Measurements from ENCODE around the gene YTHDC1.
A peak's percentile ranks its signal among the peaks of the same experiment; 100 is the strongest.

Gene YTHDC1

DNA sequence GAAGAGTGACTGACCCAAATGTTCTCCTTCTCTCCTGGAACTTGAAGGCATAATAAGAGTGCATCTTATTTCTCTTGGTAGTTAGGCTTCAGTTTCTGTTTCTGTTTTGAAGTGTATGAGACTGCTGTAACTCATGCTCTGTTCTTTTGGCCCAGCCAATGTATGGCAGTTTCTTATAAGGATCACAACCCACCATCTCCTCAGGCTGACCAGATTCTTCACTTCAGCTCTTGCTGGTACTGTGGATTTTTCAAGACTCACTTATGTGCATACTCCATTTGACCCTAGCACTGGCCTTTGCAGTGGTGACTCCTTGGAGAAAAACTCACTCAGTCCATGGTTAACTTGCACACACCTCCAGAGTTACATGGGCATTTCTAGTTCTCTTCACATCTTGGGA, 9.6 kb upstream of the YTHDC1 start:
- H3K4me3 ChIP-seq (ENCODE audit: extremely low read depth, insufficient read depth, low read length, poor library complexity, severe bottlenecking), result no peak overlapping the region
- H3K4me1 ChIP-seq (ENCODE audit: control insufficient read depth, insufficient read depth, low read length, poor library complexity, severe bottlenecking), result no peaks in the 10 kb centered on the region
- H3K27ac ChIP-seq (ENCODE audit: low read depth, low read length, severe bottlenecking), result no peak overlapping the region
- H3K36me3 ChIP-seq (ENCODE audit: control insufficient read depth, insufficient read depth, low read length), result no peaks in the 10 kb centered on the region
- H3K9me3 ChIP-seq (ENCODE audit: control insufficient read depth, low read length), result no peaks in the 10 kb centered on the region

DNA sequence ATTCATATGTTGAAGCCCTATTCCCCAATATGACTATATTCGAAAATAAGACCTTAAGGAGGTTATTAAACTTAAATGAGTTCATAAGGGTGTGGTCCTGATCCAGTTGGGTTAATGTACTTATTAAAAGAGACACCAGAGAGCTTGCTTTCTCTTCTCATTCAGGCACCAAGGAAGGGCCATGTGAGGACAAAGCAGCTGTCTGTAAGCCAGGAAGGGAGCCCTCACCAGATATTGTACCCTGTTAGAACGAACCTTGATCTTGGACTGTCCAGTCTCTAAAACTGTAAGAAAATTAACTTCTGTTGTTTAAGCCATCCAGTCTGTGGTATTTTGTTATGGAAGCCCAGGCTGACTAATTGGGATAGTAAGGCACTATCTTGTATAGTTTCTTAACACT, 9.1 kb upstream of the YTHDC1 start:
- Histone ChIP-seq H3K4me1 (ENCODE audit: control insufficient read depth, insufficient read depth, low read length, poor library complexity, severe bottlenecking) (no peaks in the 10 kb centered on the region), H3K9me3 (ENCODE audit: control insufficient read depth, low read length) (no peaks in the 10 kb centered on the region), H3K27ac (ENCODE audit: low read depth, low read length, severe bottlenecking) (no peak overlapping the region), H3K4me3 (ENCODE audit: extremely low read depth, insufficient read depth, low read length, poor library complexity, severe bottlenecking) (no peak overlapping the region), H3K36me3 (ENCODE audit: control insufficient read depth, insufficient read depth, low read length) (no peaks in the 10 kb centered on the region)
- WGBS, 2 experiments (ENCODE audit: insufficient coverage in 2 of 2), result 75% methylated on average over 1 of the region's 2 CpGs; no CpG with 5 or more reads in 1 of the 2 experiments

DNA sequence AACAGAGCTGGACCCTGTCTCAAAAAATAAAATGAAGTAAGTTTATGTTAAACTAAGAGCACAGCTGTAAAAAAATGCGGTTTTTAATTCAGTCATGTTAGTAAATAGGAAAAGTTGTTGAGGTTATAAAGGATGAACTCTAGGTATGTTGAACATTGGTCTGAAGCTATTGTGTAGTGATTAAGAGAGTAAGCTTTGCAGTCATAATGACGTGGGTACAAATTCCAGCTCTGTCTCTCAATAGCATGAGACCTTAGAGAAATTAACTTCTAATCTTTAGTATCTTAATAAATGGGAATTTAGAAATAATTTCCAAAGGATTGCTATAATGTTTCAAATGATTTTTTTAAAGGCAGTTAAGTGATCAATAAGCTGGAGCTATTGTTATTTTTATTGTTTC, 2.9 kb upstream of the YTHDC1 start:
- 71 to 84% methylated on average over 1 of the region's 2 CpGs for WGBS, 2 experiments (ENCODE audit: insufficient coverage in 2 of 2)
- H3K27ac ChIP-seq (ENCODE audit: low read depth, low read length, severe bottlenecking), result no peak overlapping the region
- H3K4me1 ChIP-seq (ENCODE audit: control insufficient read depth, insufficient read depth, low read length, poor library complexity, severe bottlenecking), result no peaks in the 10 kb centered on the region
- peaks cover 3% of the 10 kb centered on the region for H3K9me3 ChIP-seq (ENCODE audit: control insufficient read depth, low read length)
- no peak overlapping the region for H3K4me3 ChIP-seq (ENCODE audit: extremely low read depth, insufficient read depth, low read length, poor library complexity, severe bottlenecking)
- H3K36me3 ChIP-seq (ENCODE audit: control insufficient read depth, insufficient read depth, low read length), result no peaks in the 10 kb centered on the region

DNA sequence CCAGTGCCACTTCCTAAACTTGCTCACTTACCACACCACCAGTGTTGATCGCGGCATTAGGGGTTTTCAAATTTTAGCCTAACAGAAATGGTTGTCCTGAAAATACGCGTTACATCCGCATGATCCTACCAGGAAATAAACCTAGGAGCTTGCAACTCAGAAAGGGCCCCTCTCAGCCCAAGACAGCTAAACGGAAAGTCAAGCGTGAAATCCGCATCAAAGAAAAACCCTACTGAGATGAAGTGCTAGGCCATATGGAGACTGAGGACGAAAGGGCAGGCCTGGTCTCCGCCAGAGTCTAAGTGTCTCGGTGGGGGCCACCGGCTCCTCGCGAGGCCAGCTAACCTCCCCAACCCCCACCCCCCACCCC, 626 bp downstream of the YTHDC1 start:
- Histone ChIP-seq H3K36me3 (ENCODE audit: control insufficient read depth, insufficient read depth, low read length) (peaks cover 18% of the 10 kb centered on the region), H3K4me3 (ENCODE audit: extremely low read depth, insufficient read depth, low read length, poor library complexity, severe bottlenecking) (peak overlapping the region; percentile 87), H3K9me3 (ENCODE audit: control insufficient read depth, low read length) (peaks cover 3% of the 10 kb centered on the region), H3K27ac (ENCODE audit: low read depth, low read length, severe bottlenecking) (peak overlapping the region; percentile 98), H3K4me1 (ENCODE audit: control insufficient read depth, insufficient read depth, low read length, poor library complexity, severe bottlenecking) (peaks cover 3% of the 10 kb centered on the region)
- WGBS, 2 experiments (ENCODE audit: insufficient coverage in 2 of 2), result 0% methylated on average over 7 to 10 of the region's 14 CpGs

DNA sequence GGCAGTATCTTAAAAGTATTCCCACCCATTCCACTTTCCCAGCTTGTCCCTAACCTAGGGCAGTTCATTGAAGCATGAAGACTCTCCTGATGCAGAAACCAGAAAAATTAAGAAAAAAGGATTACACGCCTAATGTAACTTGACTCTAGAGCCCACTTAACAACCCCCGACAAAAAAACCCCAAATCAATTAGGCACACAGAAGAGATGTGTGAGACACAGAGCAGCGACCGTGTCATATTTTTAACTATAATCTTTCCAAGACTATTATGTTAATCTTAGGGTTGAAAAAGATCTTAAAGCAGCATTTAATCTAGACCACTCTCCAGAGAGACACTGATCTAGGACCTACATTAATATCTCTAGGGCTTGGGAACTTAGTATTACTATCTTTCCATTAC, 1.3 kb downstream of the YTHDC1 start:
- 0% methylated on average over 1 to 2 of the region's 4 CpGs for WGBS, 2 experiments (ENCODE audit: insufficient coverage in 2 of 2)
- H3K4me3 ChIP-seq (ENCODE audit: extremely low read depth, insufficient read depth, low read length, poor library complexity, severe bottlenecking), result peak overlapping the region; percentile 87
- peaks cover 3% of the 10 kb centered on the region for H3K9me3 ChIP-seq (ENCODE audit: control insufficient read depth, low read length)
- H3K4me1 ChIP-seq (ENCODE audit: control insufficient read depth, insufficient read depth, low read length, poor library complexity, severe bottlenecking), result peaks cover 3% of the 10 kb centered on the region
- peak overlapping the region; percentile 98 for H3K27ac ChIP-seq (ENCODE audit: low read depth, low read length, severe bottlenecking)
- peaks cover 23% of the 10 kb centered on the region for H3K36me3 ChIP-seq (ENCODE audit: control insufficient read depth, insufficient read depth, low read length)

DNA sequence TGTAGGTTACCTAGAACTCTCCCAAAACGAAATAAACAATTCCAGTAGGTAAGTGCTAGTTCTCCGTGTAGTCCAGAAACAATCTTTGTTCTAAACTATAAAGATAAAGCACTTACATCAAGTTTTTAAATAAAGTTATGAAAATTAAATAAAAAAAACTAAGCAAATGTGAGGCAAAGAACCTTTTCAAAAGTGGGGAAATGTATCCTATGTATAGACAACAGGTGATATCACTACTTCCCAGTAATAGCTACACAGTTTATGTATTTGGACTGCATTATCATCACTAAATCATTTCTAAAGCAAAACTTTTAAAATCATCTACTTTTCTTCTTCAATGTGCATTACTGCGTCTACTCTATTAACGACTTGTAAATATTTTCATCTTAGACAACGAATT, 2.0 kb downstream of the YTHDC1 start:
- H3K4me3 ChIP-seq (ENCODE audit: extremely low read depth, insufficient read depth, low read length, poor library complexity, severe bottlenecking), result peak overlapping the region; percentile 87
- WGBS, 2 experiments (ENCODE audit: insufficient coverage in 2 of 2), result 0 to 8% methylated on average over 2 of the region's 5 CpGs
- no peak overlapping the region for H3K27ac ChIP-seq (ENCODE audit: low read depth, low read length, severe bottlenecking)
- H3K4me1 ChIP-seq (ENCODE audit: control insufficient read depth, insufficient read depth, low read length, poor library complexity, severe bottlenecking), result peaks cover 3% of the 10 kb centered on the region
- peaks cover 23% of the 10 kb centered on the region for H3K36me3 ChIP-seq (ENCODE audit: control insufficient read depth, insufficient read depth, low read length)
- H3K9me3 ChIP-seq (ENCODE audit: control insufficient read depth, low read length), result peaks cover 3% of the 10 kb centered on the region

DNA sequence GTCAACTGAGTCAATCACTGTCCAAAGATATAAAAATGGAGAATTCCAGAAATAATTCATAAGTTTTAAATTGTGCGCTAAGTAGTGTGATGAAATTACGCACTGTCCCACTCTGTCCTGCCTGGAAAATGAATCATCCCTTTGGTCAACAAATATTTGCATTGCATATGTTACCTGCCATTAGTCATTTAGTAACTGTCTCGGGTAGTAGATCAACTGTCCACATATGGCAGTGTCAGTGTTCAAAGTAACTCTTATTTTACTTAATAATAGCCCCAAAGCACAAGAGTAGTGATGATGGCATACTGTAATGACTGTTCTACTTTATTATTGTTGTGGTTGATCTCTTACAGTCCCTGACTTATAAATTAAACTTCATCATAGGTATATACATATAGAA, 3.4 kb downstream of the YTHDC1 start:
- Histone ChIP-seq H3K9me3 (ENCODE audit: control insufficient read depth, low read length) (peaks cover 3% of the 10 kb centered on the region), H3K36me3 (ENCODE audit: control insufficient read depth, insufficient read depth, low read length) (peaks cover 23% of the 10 kb centered on the region), H3K4me3 (ENCODE audit: extremely low read depth, insufficient read depth, low read length, poor library complexity, severe bottlenecking) (no peak overlapping the region), H3K27ac (ENCODE audit: low read depth, low read length, severe bottlenecking) (no peak overlapping the region), H3K4me1 (ENCODE audit: control insufficient read depth, insufficient read depth, low read length, poor library complexity, severe bottlenecking) (peaks cover 3% of the 10 kb centered on the region)
- no CpG with 5 or more reads among the region's 3 CpGs for WGBS, 2 experiments (ENCODE audit: insufficient coverage in 2 of 2)

DNA sequence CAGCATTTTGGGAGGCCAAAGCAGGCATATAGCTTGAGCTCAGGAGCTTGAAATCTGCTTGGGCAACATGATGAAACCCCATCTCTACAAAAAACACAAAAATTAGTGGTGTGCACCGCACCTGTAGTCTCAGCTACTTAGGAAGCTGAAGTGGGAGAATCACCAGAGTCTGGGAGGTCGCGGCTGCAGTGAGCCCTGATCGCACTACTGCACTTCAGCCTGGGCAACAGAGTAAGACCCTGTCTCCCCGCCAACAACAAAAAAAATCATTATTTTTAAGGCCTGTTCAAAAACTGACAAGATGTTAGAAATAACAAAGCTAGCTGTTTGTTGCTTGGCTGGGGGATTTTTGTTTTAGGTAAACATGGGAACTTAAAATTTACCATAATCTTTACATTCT, 5.1 kb downstream of the YTHDC1 start:
- Histone ChIP-seq H3K27ac (ENCODE audit: low read depth, low read length, severe bottlenecking) (no peak overlapping the region), H3K4me1 (ENCODE audit: control insufficient read depth, insufficient read depth, low read length, poor library complexity, severe bottlenecking) (peaks cover 3% of the 10 kb centered on the region), H3K4me3 (ENCODE audit: extremely low read depth, insufficient read depth, low read length, poor library complexity, severe bottlenecking) (no peak overlapping the region), H3K36me3 (ENCODE audit: control insufficient read depth, insufficient read depth, low read length) (peaks cover 23% of the 10 kb centered on the region), H3K9me3 (ENCODE audit: control insufficient read depth, low read length) (no peaks in the 10 kb centered on the region)
- WGBS, 2 experiments (ENCODE audit: insufficient coverage in 2 of 2), result 80 to 100% methylated on average over 1 to 3 of the region's 5 CpGs

DNA sequence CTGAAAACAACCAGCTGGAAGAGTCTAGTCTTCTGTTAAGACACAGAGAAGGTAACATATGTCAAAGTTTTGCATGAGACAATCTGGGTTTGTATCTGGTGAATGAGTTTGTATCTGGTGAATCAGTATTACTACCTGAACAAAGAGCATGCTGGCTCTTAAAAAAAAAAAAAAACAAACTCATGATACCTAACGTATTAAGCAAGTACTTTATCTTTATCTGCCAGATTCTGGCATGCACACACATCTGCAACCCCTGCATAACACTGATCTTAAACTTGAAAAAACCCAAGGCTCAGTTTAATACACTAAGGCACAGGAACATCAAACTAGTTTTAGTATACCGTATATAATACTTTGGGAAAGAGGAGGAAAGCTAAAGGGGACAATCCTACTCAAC, 5.8 kb downstream of the YTHDC1 start:
- H3K27ac ChIP-seq (ENCODE audit: low read depth, low read length, severe bottlenecking), result no peak overlapping the region
- H3K9me3 ChIP-seq (ENCODE audit: control insufficient read depth, low read length), result no peaks in the 10 kb centered on the region
- H3K36me3 ChIP-seq (ENCODE audit: control insufficient read depth, insufficient read depth, low read length), result peaks cover 23% of the 10 kb centered on the region
- H3K4me3 ChIP-seq (ENCODE audit: extremely low read depth, insufficient read depth, low read length, poor library complexity, severe bottlenecking), result no peak overlapping the region
- peaks cover 5% of the 10 kb centered on the region for H3K4me1 ChIP-seq (ENCODE audit: control insufficient read depth, insufficient read depth, low read length, poor library complexity, severe bottlenecking)
- 80% methylated on average over 1 of the region's 2 CpGs; no CpG with 5 or more reads in 1 of the 2 experiments for WGBS, 2 experiments (ENCODE audit: insufficient coverage in 2 of 2)

DNA sequence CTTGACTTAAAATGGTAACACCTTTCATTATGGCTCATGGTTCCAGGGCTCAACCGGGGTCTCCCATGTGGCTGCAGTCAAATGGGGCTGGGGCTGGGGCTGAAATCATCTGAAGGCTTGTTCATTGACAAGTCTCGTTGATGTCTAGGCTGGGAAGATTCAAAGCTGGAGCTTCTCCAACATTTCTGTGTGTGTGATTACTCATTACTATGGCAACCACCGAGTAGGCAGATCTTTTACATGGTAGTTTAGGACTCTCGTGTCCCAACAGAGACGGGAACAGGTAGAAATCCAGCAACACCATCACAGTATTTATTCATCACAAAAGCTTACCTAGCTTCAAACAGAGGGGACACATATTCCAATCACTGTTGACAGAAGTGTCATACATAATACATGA, 7.8 kb downstream of the YTHDC1 start:
- Histone ChIP-seq H3K4me1 (ENCODE audit: control insufficient read depth, insufficient read depth, low read length, poor library complexity, severe bottlenecking) (peaks cover 4% of the 10 kb centered on the region), H3K4me3 (ENCODE audit: extremely low read depth, insufficient read depth, low read length, poor library complexity, severe bottlenecking) (no peak overlapping the region)
- 93 to 100% methylated on average over 1 to 2 of the region's 5 CpGs for WGBS, 2 experiments (ENCODE audit: insufficient coverage in 2 of 2)

DNA sequence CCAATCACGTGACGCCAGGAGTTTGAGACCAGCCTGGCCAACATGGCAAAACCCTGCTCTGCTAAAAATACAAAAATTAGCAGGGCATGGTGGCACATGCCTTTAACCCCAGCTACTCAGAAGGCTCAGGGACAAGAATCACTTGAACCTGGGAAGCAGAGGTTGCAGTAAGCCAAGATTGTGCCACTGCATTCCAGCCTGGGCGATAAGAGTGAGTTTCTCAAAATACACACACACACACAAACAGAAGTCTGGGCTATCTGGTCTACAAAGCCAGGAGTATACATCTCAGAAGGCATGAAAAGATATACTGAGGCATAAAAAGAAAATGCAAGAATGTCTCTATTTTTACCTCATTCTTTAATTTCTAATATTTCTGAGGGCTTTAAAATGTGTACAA, 11.3 kb downstream of the YTHDC1 start:
- peaks cover 24% of the 10 kb centered on the region for H3K36me3 ChIP-seq (ENCODE audit: control insufficient read depth, insufficient read depth, low read length)
- no peak overlapping the region for H3K27ac ChIP-seq (ENCODE audit: low read depth, low read length, severe bottlenecking)
- H3K4me3 ChIP-seq (ENCODE audit: extremely low read depth, insufficient read depth, low read length, poor library complexity, severe bottlenecking), result no peak overlapping the region
- no peaks in the 10 kb centered on the region for H3K9me3 ChIP-seq (ENCODE audit: control insufficient read depth, low read length)
- H3K4me1 ChIP-seq (ENCODE audit: control insufficient read depth, insufficient read depth, low read length, poor library complexity, severe bottlenecking), result peaks cover 4% of the 10 kb centered on the region
- WGBS, 2 experiments (ENCODE audit: insufficient coverage in 2 of 2), result 87 to 89% methylated on average over 2 of the region's 3 CpGs

More for the DNA sequence above, 7.8 kb downstream of the YTHDC1 start:
- Histone ChIP-seq H3K9me3 (ENCODE audit: control insufficient read depth, low read length) (no peaks in the 10 kb centered on the region), H3K36me3 (ENCODE audit: control insufficient read depth, insufficient read depth, low read length) (peaks cover 29% of the 10 kb centered on the region), H3K27ac (ENCODE audit: low read depth, low read length, severe bottlenecking) (no peak overlapping the region)

Data from mesodermal cell (in vitro differentiated cells).